ENCODE measurements around the gene FRYL.
A peak's percentile ranks its signal among the peaks of the same experiment; 100 is the strongest.
"Not testable (repeated sequence)": the region's sequence is repeated elsewhere in the genome, so short reads cannot be mapped to it uniquely, and the experiment has no call there.

Gene FRYL

GRCh38 chr4:48704091-48704802, 75.8 kb downstream of the FRYL start:
- TF ChIP-seq TAF1 (IDR thresholded peaks at IDR 0.05; ENCODE audit: borderline replicate concordance, low read depth, low read length): no peak
- no peak for TF ChIP-seq POLR2AphosphoS5 (IDR thresholded peaks at IDR 0.05; ENCODE audit: low read depth, low read length)
- TF ChIP-seq POLR2A (IDR thresholded peaks at IDR 0.05; ENCODE audit: low read depth, low read length): no peak
- no peak for DNase-seq (ENCODE audit: insufficient read length)
- FAIRE-seq: no peak

DNA sequence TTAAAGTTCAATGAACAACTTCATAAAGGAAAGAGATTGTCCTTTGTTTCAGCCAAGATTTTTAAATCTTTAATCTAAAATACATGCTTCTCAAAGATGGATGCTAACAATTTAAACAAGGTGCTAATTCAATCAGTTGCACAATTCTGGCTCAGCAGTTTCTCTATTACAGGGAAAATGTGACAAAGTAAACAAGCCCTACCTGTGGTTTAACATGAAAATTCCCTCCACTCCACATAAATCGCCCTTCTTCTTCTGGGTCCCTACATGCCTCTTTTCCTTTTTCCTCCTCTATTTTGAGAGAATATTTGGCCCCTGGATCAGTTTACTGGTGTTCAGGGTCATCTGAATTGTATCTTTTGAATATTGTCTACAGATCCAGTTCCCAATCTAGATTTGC, 80.6 kb downstream of the FRYL start:
- FAIRE-seq (no peak), DNase-seq (ENCODE audit: insufficient read length) (no peak)
- TF ChIP-seq TAF1 (IDR thresholded peaks at IDR 0.05; ENCODE audit: borderline replicate concordance, low read depth, low read length): no peak
- TF ChIP-seq POLR2A (IDR thresholded peaks at IDR 0.05; ENCODE audit: low read depth, low read length): no peak
- no peak for TF ChIP-seq POLR2AphosphoS5 (IDR thresholded peaks at IDR 0.05; ENCODE audit: low read depth, low read length)

- TF ChIP-seq POLR2A (IDR thresholded peaks at IDR 0.05; ENCODE audit: low read depth, low read length): no peak
- no peak for TF ChIP-seq POLR2AphosphoS5 (IDR thresholded peaks at IDR 0.05; ENCODE audit: low read depth, low read length)
- TF ChIP-seq TAF1 (IDR thresholded peaks at IDR 0.05; ENCODE audit: borderline replicate concordance, low read depth, low read length): no peak
- DNase-seq (ENCODE audit: insufficient read length) (no peak), FAIRE-seq (no peak)
These were observed 81.8 kb downstream of the FRYL start for GRCh38 chr4:48698029-48698971.

DNA sequence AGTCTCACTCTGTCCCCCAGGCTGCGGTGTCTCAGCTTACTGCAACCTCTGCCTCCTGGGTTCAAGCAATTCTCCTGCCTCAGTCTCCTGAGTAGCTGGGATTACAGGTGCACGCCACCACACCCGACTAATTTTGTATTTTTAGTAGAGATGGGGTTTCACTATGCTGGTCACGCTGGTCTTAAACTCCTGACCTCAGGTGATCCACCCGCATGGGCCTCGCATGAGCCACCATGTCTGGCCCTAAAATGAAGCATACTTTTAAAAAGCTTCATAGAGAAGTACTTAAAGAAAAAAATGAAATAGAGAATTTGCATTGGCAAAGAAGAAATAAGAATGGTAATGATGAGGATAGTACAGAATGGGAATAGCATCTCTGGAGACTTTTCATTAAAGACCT, 82.6 kb downstream of the FRYL start:
- not testable (repeated sequence) for FAIRE-seq

GRCh38 chr4:48694824-48695223, 85.3 kb downstream of the FRYL start:
- FAIRE-seq (no peak), DNase-seq (ENCODE audit: insufficient read length) (no peak)
- TF ChIP-seq POLR2A (IDR thresholded peaks at IDR 0.05; ENCODE audit: low read depth, low read length) (no peak), TAF1 (IDR thresholded peaks at IDR 0.05; ENCODE audit: borderline replicate concordance, low read depth, low read length) (no peak), POLR2AphosphoS5 (IDR thresholded peaks at IDR 0.05; ENCODE audit: low read depth, low read length) (no peak)

More for the DNA sequence above, 82.6 kb downstream of the FRYL start:
- not testable (repeated sequence) for DNase-seq (ENCODE audit: insufficient read length)

- DNase-seq (ENCODE audit: insufficient read length) (no peak), FAIRE-seq (no peak)
- TF ChIP-seq POLR2A (IDR thresholded peaks at IDR 0.05; ENCODE audit: low read depth, low read length): no peak
- TF ChIP-seq POLR2AphosphoS5 (IDR thresholded peaks at IDR 0.05; ENCODE audit: low read depth, low read length): no peak
- no peak for TF ChIP-seq TAF1 (IDR thresholded peaks at IDR 0.05; ENCODE audit: borderline replicate concordance, low read depth, low read length)
These were observed 86.1 kb downstream of the FRYL start for GRCh38 chr4:48693856-48694574.

- DNase-seq (ENCODE audit: insufficient read length) (no peak), FAIRE-seq (no peak)
- no peak for TF ChIP-seq TAF1 (IDR thresholded peaks at IDR 0.05; ENCODE audit: borderline replicate concordance, low read depth, low read length)
- no peak for TF ChIP-seq POLR2AphosphoS5 (IDR thresholded peaks at IDR 0.05; ENCODE audit: low read depth, low read length)
- TF ChIP-seq POLR2A (IDR thresholded peaks at IDR 0.05; ENCODE audit: low read depth, low read length): no peak
These were observed 87.2 kb downstream of the FRYL start for GRCh38 chr4:48692897-48693296.

GRCh38 chr4:48692044-48692443, 88.0 kb downstream of the FRYL start:
- FAIRE-seq: no peak

GRCh38 chr4:48688953-48689352, 91.1 kb downstream of the FRYL start:
- FAIRE-seq: no peak
- TF ChIP-seq POLR2A (IDR thresholded peaks at IDR 0.05; ENCODE audit: low read depth, low read length) (no peak), POLR2AphosphoS5 (IDR thresholded peaks at IDR 0.05; ENCODE audit: low read depth, low read length) (no peak), TAF1 (IDR thresholded peaks at IDR 0.05; ENCODE audit: borderline replicate concordance, low read depth, low read length) (no peak)
- no peak for DNase-seq (ENCODE audit: insufficient read length)

More at GRCh38 chr4:48692044-48692443, 88.0 kb downstream of the FRYL start:
- TF ChIP-seq POLR2AphosphoS5 (IDR thresholded peaks at IDR 0.05; ENCODE audit: low read depth, low read length): no peak
- TF ChIP-seq POLR2A (IDR thresholded peaks at IDR 0.05; ENCODE audit: low read depth, low read length): no peak
- no peak for TF ChIP-seq TAF1 (IDR thresholded peaks at IDR 0.05; ENCODE audit: borderline replicate concordance, low read depth, low read length)
- no peak for DNase-seq (ENCODE audit: insufficient read length)

DNA sequence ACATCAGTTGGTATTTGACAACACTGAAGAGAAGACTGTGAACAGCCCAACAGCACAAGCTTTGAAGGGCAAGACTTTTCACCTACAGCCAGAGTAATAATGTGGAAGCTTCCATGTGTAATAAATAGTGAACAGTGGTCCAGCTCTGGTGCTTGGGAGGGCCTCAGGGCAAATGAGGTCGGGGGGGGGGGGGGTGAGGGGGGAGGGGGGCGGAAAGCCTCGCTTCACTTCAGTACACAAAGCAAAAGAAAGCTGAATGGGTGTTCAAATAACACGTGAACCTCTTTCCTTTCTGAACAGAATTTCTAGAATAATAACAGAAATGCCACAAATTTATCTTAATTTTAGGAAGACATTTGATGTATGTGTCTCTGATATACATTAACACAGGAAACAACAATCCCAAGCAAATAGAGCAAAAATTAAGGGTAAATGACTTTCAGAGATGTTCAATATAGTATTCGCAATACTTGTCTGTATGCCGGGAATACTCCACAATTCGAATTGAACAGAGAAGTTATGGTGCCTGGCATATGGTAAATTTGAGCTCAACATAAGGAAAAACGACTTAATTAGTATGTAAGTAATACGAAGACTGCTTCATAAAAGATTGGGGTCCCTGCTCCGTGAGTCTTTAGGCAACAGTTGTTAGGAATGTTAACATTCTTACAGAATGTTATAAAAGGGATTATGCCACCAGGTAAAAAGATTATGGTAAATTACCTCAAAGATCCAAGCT, 92.6 kb downstream of the FRYL start:
- TF ChIP-seq POLR2A (IDR thresholded peaks at IDR 0.05; ENCODE audit: low read depth, low read length): no peak
- TF ChIP-seq POLR2AphosphoS5 (IDR thresholded peaks at IDR 0.05; ENCODE audit: low read depth, low read length): no peak
- TF ChIP-seq TAF1 (IDR thresholded peaks at IDR 0.05; ENCODE audit: borderline replicate concordance, low read depth, low read length): no peak
- DNase-seq (ENCODE audit: insufficient read length): no peak
- no peak for FAIRE-seq

- DNase-seq (ENCODE audit: insufficient read length): no peak
- peak; percentile 40 for FAIRE-seq
- TF ChIP-seq TAF1 (IDR thresholded peaks at IDR 0.05; ENCODE audit: borderline replicate concordance, low read depth, low read length) (no peak), POLR2AphosphoS5 (IDR thresholded peaks at IDR 0.05; ENCODE audit: low read depth, low read length) (no peak), POLR2A (IDR thresholded peaks at IDR 0.05; ENCODE audit: low read depth, low read length) (no peak)
These were observed 93.7 kb downstream of the FRYL start for GRCh38 chr4:48686369-48686768.
